HG03575 (cell line): ENCODE results near the gene FBXW5.

Experiments used
- ATAC-seq: cut with Tn5 transposase; IDR thresholded peaks from one replicate; pipeline ENCODE4 v1.9.1; 2021; ENCODE audit not compliant: unreplicated experiment, insufficient number of reproducible peaks, low FRiP score; ENCODE audit errors: extremely low read depth

The FBXW5 gene

GRCh38 chr9:136963751-136964150 lies 19.2 kb upstream of the FBXW5 start:
- ATAC-seq = no peak

- ATAC-seq = no peak
Observed at GRCh38 chr9:136963341-136963740, 18.8 kb upstream of the FBXW5 start.

GRCh38 chr9:136962701-136963248 lies 18.2 kb upstream of the FBXW5 start:
- no peak for ATAC-seq

GRCh38 chr9:136962163-136962562 lies 17.6 kb upstream of the FBXW5 start:
- ATAC-seq = no peak

GRCh38 chr9:136961279-136962065 lies 16.9 kb upstream of the FBXW5 start:
- no peak for ATAC-seq

- no peak for ATAC-seq
Observed at GRCh38 chr9:136960938-136961275, 16.4 kb upstream of the FBXW5 start.

- no peak for ATAC-seq
Observed at GRCh38 chr9:136960212-136960937, 15.8 kb upstream of the FBXW5 start.

- ATAC-seq = no peak
Observed at GRCh38 chr9:136958898-136959850, 14.6 kb upstream of the FBXW5 start.

- ATAC-seq = no peak
Observed at GRCh38 chr9:136958473-136958872, 13.9 kb upstream of the FBXW5 start.

GRCh38 chr9:136957901-136958300 lies 13.4 kb upstream of the FBXW5 start:
- ATAC-seq = no peak

GRCh38 chr9:136957461-136957860 lies 12.9 kb upstream of the FBXW5 start:
- no peak for ATAC-seq

- no peak for ATAC-seq
Observed at GRCh38 chr9:136956604-136957003, 12.1 kb upstream of the FBXW5 start.

GRCh38 chr9:136955943-136956335 lies 11.4 kb upstream of the FBXW5 start:
- no peak for ATAC-seq

GRCh38 chr9:136955202-136955942 lies 10.8 kb upstream of the FBXW5 start:
- ATAC-seq = no peak

- no peak for ATAC-seq
Observed at GRCh38 chr9:136954270-136955083, 9.9 kb upstream of the FBXW5 start.

- ATAC-seq = no peak
Observed at GRCh38 chr9:136953771-136954269, 9.3 kb upstream of the FBXW5 start.

GRCh38 chr9:136952876-136953770 lies 8.6 kb upstream of the FBXW5 start:
- ATAC-seq = no peak
